ENCODE data around the gene WDR64. TPM values are rescaled to one million over a fixed set of nuclear protein-coding genes. Genes with fewer than 3 reads are reported as not detected.
"Not testable (repeated sequence)": the region's sequence is repeated elsewhere in the genome, so short reads cannot be mapped to it uniquely, and the experiment has no call there.

The WDR64 gene
- total and polyA plus RNA-seq, 4 donors = 0.11 to 0.32 (median 0.11) TPM; not detected in 1

- H3K36me3 ChIP-seq (ENCODE audit: control insufficient read depth, insufficient read depth, low read length) = no peaks in the 10 kb centered on the region
- H3K9me3 ChIP-seq (ENCODE audit: control insufficient read depth, insufficient read depth, low read length) = peaks cover 2% of the 10 kb centered on the region
- no peak for DNase-seq (ENCODE audit: low read depth in 4 of 6, low spot score in 6 of 6)
- H3K4me3 ChIP-seq (ENCODE audit: low read depth, low read length) = no peak overlapping the region
- WGBS (ENCODE audit: insufficient coverage) = 100% methylated on average over 1 of the region's 4 CpGs
- no peak overlapping the region for H3K27ac ChIP-seq (ENCODE audit: low read depth, low read length)
- no peaks in the 10 kb centered on the region for H3K27me3 ChIP-seq (ENCODE audit: control insufficient read depth, insufficient read depth, low read length)
- no peaks in the 10 kb centered on the region for H3K4me1 ChIP-seq (ENCODE audit: control insufficient read depth, insufficient read depth, low read length)
These were observed 70.9 kb downstream of the WDR64 start for GRCh38 chr1:241722947-241723346.

- 83% methylated on average over 2 of the region's 4 CpGs for WGBS (ENCODE audit: insufficient coverage)
- no peak for DNase-seq (ENCODE audit: low read depth in 4 of 6, low spot score in 6 of 6)
- Histone ChIP-seq H3K27me3 (ENCODE audit: control insufficient read depth, insufficient read depth, low read length) (no peaks in the 10 kb centered on the region), H3K9me3 (ENCODE audit: control insufficient read depth, insufficient read depth, low read length) (peaks cover 2% of the 10 kb centered on the region), H3K36me3 (ENCODE audit: control insufficient read depth, insufficient read depth, low read length) (no peaks in the 10 kb centered on the region), H3K4me3 (ENCODE audit: low read depth, low read length) (no peak overlapping the region), H3K4me1 (ENCODE audit: control insufficient read depth, insufficient read depth, low read length) (no peaks in the 10 kb centered on the region), H3K27ac (ENCODE audit: low read depth, low read length) (no peak overlapping the region)
These were observed 72.8 kb downstream of the WDR64 start for GRCh38 chr1:241724741-241725356.

DNA sequence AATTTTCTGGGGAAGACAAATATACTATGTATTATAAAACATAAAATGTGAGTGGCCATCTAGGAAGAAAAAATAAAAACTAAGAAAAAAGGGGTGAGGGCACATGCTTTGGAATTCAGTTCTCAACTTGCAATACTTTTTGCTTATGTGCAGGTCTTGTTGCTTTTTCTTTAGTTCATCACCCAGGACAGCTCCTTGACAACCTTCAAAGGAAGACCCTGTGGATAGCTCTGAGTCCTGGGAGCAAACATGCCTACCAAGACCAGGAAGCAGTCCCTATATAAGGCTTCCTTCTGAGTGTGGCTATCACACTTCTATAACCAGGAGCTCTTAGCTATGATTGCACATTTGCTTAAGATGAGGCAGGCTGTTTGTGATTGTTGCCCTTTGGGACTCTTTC, 78.0 kb downstream of the WDR64 start:
- Histone ChIP-seq H3K4me1 (ENCODE audit: control insufficient read depth, insufficient read depth, low read length) (no peaks in the 10 kb centered on the region), H3K27ac (ENCODE audit: low read depth, low read length) (no peak overlapping the region), H3K27me3 (ENCODE audit: control insufficient read depth, insufficient read depth, low read length) (no peaks in the 10 kb centered on the region), H3K9me3 (ENCODE audit: control insufficient read depth, insufficient read depth, low read length) (no peaks in the 10 kb centered on the region), H3K36me3 (ENCODE audit: control insufficient read depth, insufficient read depth, low read length) (no peaks in the 10 kb centered on the region), H3K4me3 (ENCODE audit: low read depth, low read length) (no peak overlapping the region)
- no peak for DNase-seq (ENCODE audit: low read depth in 4 of 6, low spot score in 6 of 6)

DNA sequence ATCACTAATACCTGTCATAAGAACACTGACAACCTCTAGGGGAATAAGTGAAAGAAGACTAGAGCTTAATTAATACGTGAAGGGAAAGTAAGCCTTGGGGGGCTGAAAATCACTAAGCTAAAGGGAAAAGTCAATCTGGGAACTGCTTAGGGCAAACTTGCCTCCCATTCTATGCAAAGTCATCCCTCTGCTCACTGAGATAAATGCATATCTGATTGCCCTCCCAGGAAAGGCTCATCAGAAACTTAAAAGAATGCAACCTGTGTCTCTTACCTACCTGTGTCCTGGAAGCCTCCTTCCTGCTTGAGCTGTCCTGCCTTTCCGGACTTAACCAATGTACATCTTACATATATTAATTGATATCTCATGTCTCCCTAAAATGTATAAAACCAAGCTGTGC, 81.8 kb downstream of the WDR64 start:
- DNase-seq (ENCODE audit: low read depth in 4 of 6, low spot score in 6 of 6) = no peak
- Histone ChIP-seq H3K27ac (ENCODE audit: low read depth, low read length) (no peak overlapping the region), H3K27me3 (ENCODE audit: control insufficient read depth, insufficient read depth, low read length) (no peaks in the 10 kb centered on the region), H3K4me1 (ENCODE audit: control insufficient read depth, insufficient read depth, low read length) (no peaks in the 10 kb centered on the region), H3K4me3 (ENCODE audit: low read depth, low read length) (no peak overlapping the region), H3K36me3 (ENCODE audit: control insufficient read depth, insufficient read depth, low read length) (no peaks in the 10 kb centered on the region), H3K9me3 (ENCODE audit: control insufficient read depth, insufficient read depth, low read length) (no peaks in the 10 kb centered on the region)
- no CpG with 5 or more reads among the region's 2 CpGs for WGBS (ENCODE audit: insufficient coverage)

GRCh38 chr1:241734533-241734932, 82.5 kb downstream of the WDR64 start:
- no peaks in the 10 kb centered on the region for H3K9me3 ChIP-seq (ENCODE audit: control insufficient read depth, insufficient read depth, low read length)
- DNase-seq (ENCODE audit: low read depth in 4 of 6, low spot score in 6 of 6) = no peak
- no peaks in the 10 kb centered on the region for H3K4me1 ChIP-seq (ENCODE audit: control insufficient read depth, insufficient read depth, low read length)
- H3K4me3 ChIP-seq (ENCODE audit: low read depth, low read length) = no peak overlapping the region
- H3K27me3 ChIP-seq (ENCODE audit: control insufficient read depth, insufficient read depth, low read length) = no peaks in the 10 kb centered on the region
- H3K27ac ChIP-seq (ENCODE audit: low read depth, low read length) = no peak overlapping the region
- WGBS (ENCODE audit: insufficient coverage) = no CpG with 5 or more reads among the region's 5 CpGs
- H3K36me3 ChIP-seq (ENCODE audit: control insufficient read depth, insufficient read depth, low read length) = no peaks in the 10 kb centered on the region

GRCh38 chr1:241735493-241735926, 83.4 kb downstream of the WDR64 start:
- H3K36me3 ChIP-seq (ENCODE audit: control insufficient read depth, insufficient read depth, low read length); H3K27me3 ChIP-seq (ENCODE audit: control insufficient read depth, insufficient read depth, low read length); H3K9me3 ChIP-seq (ENCODE audit: control insufficient read depth, insufficient read depth, low read length); H3K27ac ChIP-seq (ENCODE audit: low read depth, low read length); H3K4me3 ChIP-seq (ENCODE audit: low read depth, low read length); H3K4me1 ChIP-seq (ENCODE audit: control insufficient read depth, insufficient read depth, low read length); DNase-seq (ENCODE audit: low read depth in 4 of 6, low spot score in 6 of 6): not testable (repeated sequence)
- 100% methylated on average over 3 of the region's 8 CpGs for WGBS (ENCODE audit: insufficient coverage)

DNA sequence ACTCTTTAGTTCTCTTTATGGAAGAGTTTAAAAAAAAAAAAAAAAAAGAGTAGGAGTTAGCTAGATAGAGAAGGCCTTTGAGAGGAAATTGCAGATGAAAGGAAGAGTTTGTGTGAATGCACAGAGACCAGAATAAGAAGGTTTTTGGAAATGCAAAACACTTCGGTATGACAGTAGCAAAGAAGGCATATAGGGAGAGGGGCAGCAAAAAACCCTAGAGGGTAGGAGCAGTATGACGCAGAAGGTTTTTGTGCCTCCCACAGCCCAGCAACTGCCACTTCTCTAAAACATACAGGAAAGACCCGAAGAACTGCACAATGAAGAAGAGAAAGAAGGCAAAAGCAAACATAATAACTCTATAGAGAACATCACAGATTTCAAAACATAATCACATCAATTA, 84.3 kb downstream of the WDR64 start:
- WGBS (ENCODE audit: insufficient coverage) = no CpG with 5 or more reads among the region's 3 CpGs
- Histone ChIP-seq H3K36me3 (ENCODE audit: control insufficient read depth, insufficient read depth, low read length) (no peaks in the 10 kb centered on the region), H3K4me1 (ENCODE audit: control insufficient read depth, insufficient read depth, low read length) (no peaks in the 10 kb centered on the region), H3K27ac (ENCODE audit: low read depth, low read length) (no peak overlapping the region), H3K4me3 (ENCODE audit: low read depth, low read length) (no peak overlapping the region), H3K27me3 (ENCODE audit: control insufficient read depth, insufficient read depth, low read length) (no peaks in the 10 kb centered on the region), H3K9me3 (ENCODE audit: control insufficient read depth, insufficient read depth, low read length) (no peaks in the 10 kb centered on the region)
- no peak for DNase-seq (ENCODE audit: low read depth in 4 of 6, low spot score in 6 of 6)

DNA sequence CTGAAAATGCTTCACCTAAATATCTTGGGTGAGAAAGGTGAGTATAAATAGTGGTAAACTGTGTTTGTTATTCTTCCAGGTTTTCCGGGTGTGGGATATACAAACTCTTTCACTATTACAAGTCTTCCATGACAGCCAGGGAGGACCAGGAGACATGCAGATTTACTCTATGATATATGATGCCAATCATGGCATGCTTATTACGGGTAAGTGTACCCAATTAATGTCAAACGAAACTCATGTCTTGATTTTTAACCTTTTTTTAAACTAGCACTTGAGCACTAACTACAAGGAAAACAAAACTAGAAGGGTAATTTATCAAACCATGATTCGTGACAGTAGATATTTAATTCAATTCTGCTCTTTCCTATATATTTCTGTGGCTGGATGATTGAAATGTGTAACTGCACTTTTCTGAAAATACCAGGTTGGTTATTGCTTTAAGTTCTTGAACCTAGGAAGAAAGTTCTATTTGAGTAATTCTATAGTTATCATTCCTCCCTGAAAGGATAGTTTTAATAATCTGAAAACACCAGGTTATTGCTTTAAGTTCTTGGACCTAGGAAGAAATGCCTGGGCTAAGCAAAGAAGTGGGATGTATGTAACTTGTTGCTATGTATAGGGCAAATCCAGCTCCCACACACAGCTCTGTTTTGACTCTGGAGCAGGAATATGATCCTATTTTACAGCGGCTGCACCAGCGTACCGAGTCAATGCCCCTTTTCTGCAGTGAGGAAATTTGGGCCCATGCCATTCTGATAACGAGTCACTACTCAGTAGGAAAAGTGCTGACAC, 86.4 kb downstream of the WDR64 start:
- H3K27me3 ChIP-seq (ENCODE audit: control insufficient read depth, insufficient read depth, low read length) = no peaks in the 10 kb centered on the region
- H3K36me3 ChIP-seq (ENCODE audit: control insufficient read depth, insufficient read depth, low read length) = no peaks in the 10 kb centered on the region
- no peak for DNase-seq (ENCODE audit: low read depth in 4 of 6, low spot score in 6 of 6)
- H3K27ac ChIP-seq (ENCODE audit: low read depth, low read length) = no peak overlapping the region
- WGBS (ENCODE audit: insufficient coverage) = 50% methylated on average over 1 of the region's 8 CpGs
- no peaks in the 10 kb centered on the region for H3K9me3 ChIP-seq (ENCODE audit: control insufficient read depth, insufficient read depth, low read length)
- no peak overlapping the region for H3K4me3 ChIP-seq (ENCODE audit: low read depth, low read length)
- no peaks in the 10 kb centered on the region for H3K4me1 ChIP-seq (ENCODE audit: control insufficient read depth, insufficient read depth, low read length)

DNA sequence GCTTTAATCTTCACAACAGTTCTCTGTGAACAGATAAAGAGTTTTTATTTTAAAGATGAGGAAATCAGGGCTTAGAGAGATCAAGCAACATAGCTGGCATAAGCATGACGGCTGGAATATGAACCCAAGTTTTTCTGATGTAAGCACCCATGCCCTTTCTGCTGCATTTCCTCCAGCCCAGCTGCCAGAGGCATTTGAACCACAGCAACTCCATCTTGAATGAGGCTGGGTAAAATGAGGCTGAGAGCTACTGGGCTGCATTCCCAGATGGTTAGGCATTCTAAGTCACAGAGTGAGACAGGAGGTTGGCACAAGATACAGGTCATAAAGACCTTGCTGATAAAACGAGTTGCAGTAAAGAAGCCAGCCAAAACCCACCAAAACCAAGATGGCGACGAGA, 90.0 kb downstream of the WDR64 start:
- Histone ChIP-seq H3K27ac (ENCODE audit: low read depth, low read length) (no peak overlapping the region), H3K4me3 (ENCODE audit: low read depth, low read length) (no peak overlapping the region), H3K9me3 (ENCODE audit: control insufficient read depth, insufficient read depth, low read length) (no peaks in the 10 kb centered on the region), H3K27me3 (ENCODE audit: control insufficient read depth, insufficient read depth, low read length) (no peaks in the 10 kb centered on the region), H3K4me1 (ENCODE audit: control insufficient read depth, insufficient read depth, low read length) (no peaks in the 10 kb centered on the region), H3K36me3 (ENCODE audit: control insufficient read depth, insufficient read depth, low read length) (no peaks in the 10 kb centered on the region)
- 100% methylated on average over 1 of the region's 4 CpGs for WGBS (ENCODE audit: insufficient coverage)
- no peak for DNase-seq (ENCODE audit: low read depth in 4 of 6, low spot score in 6 of 6)

GRCh38 chr1:241744591-241744990, 92.5 kb downstream of the WDR64 start:
- Histone ChIP-seq H3K4me1 (ENCODE audit: control insufficient read depth, insufficient read depth, low read length) (no peaks in the 10 kb centered on the region), H3K36me3 (ENCODE audit: control insufficient read depth, insufficient read depth, low read length) (no peaks in the 10 kb centered on the region), H3K27ac (ENCODE audit: low read depth, low read length) (no peak overlapping the region), H3K9me3 (ENCODE audit: control insufficient read depth, insufficient read depth, low read length) (no peaks in the 10 kb centered on the region), H3K4me3 (ENCODE audit: low read depth, low read length) (no peak overlapping the region), H3K27me3 (ENCODE audit: control insufficient read depth, insufficient read depth, low read length) (no peaks in the 10 kb centered on the region)
- no peak for DNase-seq (ENCODE audit: low read depth in 4 of 6, low spot score in 6 of 6)
- 89% methylated on average over 1 of the region's 2 CpGs for WGBS (ENCODE audit: insufficient coverage)

Data from spinal cord (tissue), 10 donors.